HEK293T (cell line): ENCODE measurements around the gene CTIF.

Source experiments
- CTCF ChIA-PET: fragments of 350-600 bp; formaldehyde crosslinking; extraction: SDS; loops from one replicate; lab custom pipeline; 2021; ENCODE audit warnings: antibody characterized with exemption, inconsistent platforms; lab: Yijun Ruan, JAX
- POLR2A ChIA-PET: fragments of 350-600 bp; formaldehyde crosslinking; extraction: SDS; loops from one replicate; lab custom pipeline; 2020; ENCODE audit warnings: antibody characterized with exemption, inconsistent platforms; lab: Yijun Ruan, JAX
- DNase-seq: peaks from one replicate; pipeline ENCODE4 v3.0.0; 2012; ENCODE audit warnings: mixed read lengths; ENCODE audit errors: extremely low spot score
- ARNT ChIP-seq: fragments of 450-650 bp; IDR thresholded peaks from 2 replicates; pipeline ENCODE4 v1.6.1; 2017; ENCODE audit warnings: mild to moderate bottlenecking
- BHLHE40 ChIP-seq: fragments of 450-650 bp; IDR thresholded peaks from 2 replicates; pipeline ENCODE4 v1.6.1; 2016; ENCODE audit warnings: mild to moderate bottlenecking, moderate library complexity, borderline replicate concordance
- CTBP1 ChIP-seq: fragments of 450-650 bp; IDR thresholded peaks from 2 replicates; pipeline ENCODE4 v1.6.1; 2016; ENCODE audit warnings: borderline replicate concordance
- ELF4 ChIP-seq: fragments of 450-650 bp; IDR thresholded peaks from 2 replicates; pipeline ENCODE4 v1.6.1; 2017; ENCODE audit warnings: antibody characterized with exemption
- FOXA1 ChIP-seq: fragments of 450-650 bp; IDR thresholded peaks from 2 replicates; pipeline ENCODE4 v1.6.1; 2016; ENCODE audit warnings: mild to moderate bottlenecking
- FOXK2 ChIP-seq: fragments of 450-650 bp; IDR thresholded peaks from 2 replicates; pipeline ENCODE4 v1.6.1; 2016; ENCODE audit warnings: mild to moderate bottlenecking
- FOXM1 ChIP-seq: fragments of 450-650 bp; IDR thresholded peaks from 2 replicates; pipeline ENCODE4 v1.6.1; 2017; ENCODE audit warnings: mild to moderate bottlenecking, borderline replicate concordance
- HDGF ChIP-seq: fragments of 450-650 bp; IDR thresholded peaks from 2 replicates; pipeline ENCODE4 v1.6.1; 2017; ENCODE audit warnings: antibody characterized with exemption, borderline replicate concordance
- L3MBTL2 ChIP-seq: fragments of 450-650 bp; conservative IDR thresholded peaks from 2 replicates; pipeline ENCODE4 v1.6.1; 2016; ENCODE audit warnings: mild to moderate bottlenecking
- LEF1 ChIP-seq: fragments of 450-650 bp; IDR thresholded peaks from 2 replicates; pipeline ENCODE4 v1.6.1; 2017; ENCODE audit warnings: mild to moderate bottlenecking, borderline replicate concordance
- NFRKB ChIP-seq: fragments of 450-650 bp; IDR thresholded peaks from 2 replicates; pipeline ENCODE4 v1.6.1; 2016; ENCODE audit warnings: mild to moderate bottlenecking, moderate library complexity
- PKNOX1 ChIP-seq: fragments of 450-650 bp; IDR thresholded peaks from 2 replicates; pipeline ENCODE4 v1.6.1; 2016
- SP1 ChIP-seq: fragments of 450-650 bp; IDR thresholded peaks from 2 replicates; pipeline ENCODE4 v1.6.1; 2017
- SUZ12 ChIP-seq: fragments of 450-650 bp; IDR thresholded peaks from 2 replicates; pipeline ENCODE4 v1.6.1; 2016; ENCODE audit warnings: mild to moderate bottlenecking
- TARDBP ChIP-seq: fragments of 450-650 bp; IDR thresholded peaks from 2 replicates; pipeline ENCODE4 v1.6.1; 2016
- ZNF384 ChIP-seq: fragments of 450-650 bp; IDR thresholded peaks from 2 replicates; pipeline ENCODE4 v1.6.1; 2016

The CTIF gene

GRCh38 chr18:48657447-48658120, 118.8 kb downstream of the CTIF start:
- no peak for DNase-seq
- ChIA-PET POLR2A (no interaction called here), CTCF (interaction anchor here (0.6 kb wide), 1 partner anchor 193 kb away, joined by 3 read pairs; no protein-coding TSS in a partner anchor)
- TF ChIP-seq HDGF, result no peak
- TF ChIP-seq ELF4, result no peak
- no peak for TF ChIP-seq CTBP1
- TF ChIP-seq FOXA1, result no peak
- TF ChIP-seq SP1, result no peak
- TF ChIP-seq ZNF384, result no peak
- TF ChIP-seq L3MBTL2, result no peak
- no peak for TF ChIP-seq BHLHE40
- TF ChIP-seq SUZ12, result no peak
- TF ChIP-seq PKNOX1, result no peak

- TF ChIP-seq TARDBP, result no peak
- TF ChIP-seq HDGF, result no peak
- no peak for TF ChIP-seq NFRKB
- no peak for TF ChIP-seq CTBP1
- TF ChIP-seq ARNT, result no peak
- TF ChIP-seq ZNF384, result no peak
- TF ChIP-seq BHLHE40, result no peak
- no peak for TF ChIP-seq SP1
- TF ChIP-seq SUZ12, result no peak
- no peak for TF ChIP-seq LEF1
- ChIA-PET CTCF (no interaction called here), POLR2A (no interaction called here)
- no peak for DNase-seq
These were observed 119.9 kb downstream of the CTIF start for GRCh38 chr18:48658721-48659120.

- CTCF ChIA-PET, result no interaction called here
- DNase-seq, result no peak
- TF ChIP-seq HDGF (no peak), FOXK2 (no peak), ELF4 (no peak), NFRKB (no peak), TARDBP (no peak), ARNT (no peak), FOXA1 (no peak), FOXM1 (no peak), BHLHE40 (no peak), LEF1 (no peak), SP1 (no peak), L3MBTL2 (no peak)
- POLR2A ChIA-PET, result no interaction called here
These were observed 120.6 kb downstream of the CTIF start for GRCh38 chr18:48659188-48660009.

- no peak for DNase-seq
- ChIA-PET POLR2A (no interaction called here), CTCF (no interaction called here)
- TF ChIP-seq NFRKB, result no peak
- no peak for TF ChIP-seq PKNOX1
- TF ChIP-seq LEF1, result no peak
- TF ChIP-seq SP1, result no peak
- no peak for TF ChIP-seq BHLHE40
These were observed 121.8 kb downstream of the CTIF start for GRCh38 chr18:48660346-48661228.

DNA sequence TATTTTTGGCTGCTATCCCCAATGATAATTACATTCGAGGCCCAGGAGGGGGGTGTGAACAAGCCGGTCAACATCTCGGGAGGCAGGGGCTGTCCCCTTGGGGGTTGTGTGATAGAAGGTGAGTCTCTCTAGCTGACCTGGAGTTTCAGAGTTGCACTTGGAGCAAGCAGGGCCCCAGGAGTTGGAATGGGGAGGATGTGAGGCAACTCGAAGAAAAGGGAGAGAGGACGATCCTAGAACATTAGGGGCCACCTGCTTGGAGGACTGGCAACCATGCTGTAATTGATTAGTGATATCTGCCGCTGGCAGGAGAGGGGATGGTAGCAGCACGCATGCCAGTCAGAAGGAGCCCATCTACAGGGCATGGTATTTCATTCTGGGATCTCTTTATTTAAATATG, 122.6 kb downstream of the CTIF start:
- TF ChIP-seq FOXM1 (no peak), NFRKB (no peak), SUZ12 (no peak), FOXK2 (no peak), BHLHE40 (no peak), SP1 (no peak), CTBP1 (no peak), ELF4 (no peak), TARDBP (no peak), ARNT (no peak)
- ChIA-PET POLR2A (no interaction called here), CTCF (no interaction called here)
- no peak for DNase-seq

GRCh38 chr18:48662011-48662661, 123.3 kb downstream of the CTIF start:
- DNase-seq, result no peak
- no peak for TF ChIP-seq HDGF
- ChIA-PET CTCF (no interaction called here), POLR2A (no interaction called here)
